ENCODE measurements around the gene NELFE. TPM values are rescaled to one million over a fixed set of nuclear protein-coding genes. Genes with fewer than 3 reads are reported as not detected.
A peak's percentile ranks its signal among the peaks of the same experiment; 100 is the strongest.
"Not testable (repeated sequence)": the region's sequence is repeated elsewhere in the genome, so short reads cannot be mapped to it uniquely, and the experiment has no call there.

The NELFE gene
- total RNA-seq, 1 donor from 2014 or later, result 54.9 TPM

DNA sequence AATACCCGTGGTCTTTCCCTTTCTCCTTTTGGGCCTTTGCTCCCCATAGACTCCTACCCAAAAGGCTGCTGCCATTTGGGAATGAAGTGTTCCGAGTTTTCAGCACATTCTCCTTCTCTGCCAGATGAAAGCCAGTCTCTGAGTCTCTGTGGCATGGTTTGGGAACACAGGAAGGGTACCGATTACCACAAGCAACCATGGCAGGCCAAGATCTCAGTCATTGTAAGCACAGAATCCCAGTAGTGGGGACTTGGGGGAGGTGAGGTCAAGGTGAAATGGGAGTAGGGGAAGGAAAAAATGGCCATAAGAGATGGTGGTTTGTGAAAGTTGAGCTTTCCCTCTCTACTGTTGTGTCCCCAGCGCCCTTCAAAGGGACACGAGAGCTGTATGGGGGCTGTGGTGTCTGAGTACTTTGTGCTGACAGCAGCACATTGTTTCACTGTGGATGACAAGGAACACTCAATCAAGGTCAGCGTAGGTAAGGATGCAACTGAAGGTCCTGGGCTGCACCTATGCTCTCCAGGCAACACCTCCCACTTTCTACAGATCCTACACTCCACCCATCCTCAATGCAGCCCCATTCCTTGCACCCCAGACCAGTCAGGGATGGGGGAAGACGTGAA is 8.7 kb downstream of the NELFE start:
- DNase-seq (ENCODE audit: low spot score), result no peak

DNA sequence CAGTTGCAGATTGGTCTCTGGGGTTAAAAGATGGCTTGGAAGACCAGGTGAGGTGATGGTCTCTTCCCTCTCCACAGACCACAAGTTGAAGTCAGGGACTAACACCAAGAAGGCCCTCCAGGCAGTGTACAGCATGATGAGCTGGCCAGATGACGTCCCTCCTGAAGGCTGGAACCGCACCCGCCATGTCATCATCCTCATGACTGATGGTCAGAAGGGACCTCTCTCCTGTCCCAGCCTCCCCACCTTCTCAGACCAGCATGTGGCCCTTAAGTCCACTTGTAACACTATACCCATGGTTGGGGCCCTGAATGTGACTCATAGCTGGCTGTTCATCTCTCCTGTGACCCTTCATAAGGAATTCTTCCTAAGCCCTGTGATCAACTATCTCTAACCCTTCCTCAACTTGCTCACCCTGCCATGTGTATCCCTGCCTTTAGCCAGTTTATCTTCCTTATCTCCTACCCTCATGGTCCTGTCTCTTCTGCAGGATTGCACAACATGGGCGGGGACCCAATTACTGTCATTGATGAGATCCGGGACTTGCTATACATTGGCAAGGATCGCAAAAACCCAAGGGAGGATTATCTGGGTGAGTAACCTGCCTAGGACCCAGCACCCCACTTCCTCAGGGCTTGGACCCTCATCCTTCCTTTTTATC is 9.9 kb downstream of the NELFE start:
- DNase-seq (ENCODE audit: low spot score), result peak; percentile 35

DNA sequence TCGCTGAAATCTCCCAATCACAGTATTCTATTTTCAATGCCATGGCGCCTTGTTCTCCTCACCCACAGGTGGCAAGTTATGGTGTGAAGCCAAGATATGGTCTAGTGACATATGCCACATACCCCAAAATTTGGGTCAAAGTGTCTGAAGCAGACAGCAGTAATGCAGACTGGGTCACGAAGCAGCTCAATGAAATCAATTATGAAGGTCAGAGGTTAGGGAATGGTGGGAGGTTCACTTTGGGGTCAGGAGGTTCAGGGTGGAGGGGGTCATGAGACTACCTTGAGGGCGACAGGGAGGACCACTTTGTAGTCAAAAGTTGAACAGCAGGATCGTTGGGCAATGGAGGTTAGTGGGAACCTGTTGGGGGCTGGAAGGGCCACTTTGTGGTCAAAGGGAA is 10.5 kb downstream of the NELFE start:
- DNase-seq (ENCODE audit: low spot score), result no peak

DNA sequence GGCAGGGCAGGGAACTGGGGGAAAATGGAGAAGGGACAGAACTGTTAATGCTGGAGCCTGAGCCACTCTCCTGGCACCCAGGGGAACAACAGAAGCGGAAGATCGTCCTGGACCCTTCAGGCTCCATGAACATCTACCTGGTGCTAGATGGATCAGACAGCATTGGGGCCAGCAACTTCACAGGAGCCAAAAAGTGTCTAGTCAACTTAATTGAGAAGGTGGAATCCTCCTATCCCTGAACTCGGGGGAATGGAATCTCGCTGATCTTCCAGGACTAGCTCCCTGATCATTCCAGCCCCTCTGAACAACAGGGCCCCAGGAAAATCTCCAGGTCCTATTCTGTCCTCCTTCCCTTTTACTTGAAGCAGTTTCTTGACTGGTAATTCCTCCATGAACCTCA is 10.9 kb downstream of the NELFE start:
- no peak for DNase-seq (ENCODE audit: low spot score)

DNA sequence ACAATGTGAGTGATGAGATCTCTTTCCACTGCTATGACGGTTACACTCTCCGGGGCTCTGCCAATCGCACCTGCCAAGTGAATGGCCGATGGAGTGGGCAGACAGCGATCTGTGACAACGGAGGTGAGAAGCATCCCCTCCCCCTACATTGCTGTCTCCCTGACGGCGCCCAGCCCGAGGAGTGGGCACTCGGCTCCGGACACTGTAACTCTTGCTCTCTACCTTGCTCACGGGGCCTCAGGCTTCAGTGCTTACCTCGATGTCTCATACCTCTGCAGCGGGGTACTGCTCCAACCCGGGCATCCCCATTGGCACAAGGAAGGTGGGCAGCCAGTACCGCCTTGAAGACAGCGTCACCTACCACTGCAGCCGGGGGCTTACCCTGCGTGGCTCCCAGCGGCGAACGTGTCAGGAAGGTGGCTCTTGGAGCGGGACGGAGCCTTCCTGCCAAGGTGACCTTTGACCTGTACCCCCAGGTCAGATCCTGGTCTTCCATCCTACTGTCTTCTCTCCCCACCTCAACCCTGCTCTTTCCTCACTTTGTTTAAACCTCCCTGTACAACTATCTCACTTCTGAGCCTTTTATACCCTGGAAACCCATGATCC is 11.6 kb downstream of the NELFE start:
- no peak for DNase-seq (ENCODE audit: low spot score)

DNA sequence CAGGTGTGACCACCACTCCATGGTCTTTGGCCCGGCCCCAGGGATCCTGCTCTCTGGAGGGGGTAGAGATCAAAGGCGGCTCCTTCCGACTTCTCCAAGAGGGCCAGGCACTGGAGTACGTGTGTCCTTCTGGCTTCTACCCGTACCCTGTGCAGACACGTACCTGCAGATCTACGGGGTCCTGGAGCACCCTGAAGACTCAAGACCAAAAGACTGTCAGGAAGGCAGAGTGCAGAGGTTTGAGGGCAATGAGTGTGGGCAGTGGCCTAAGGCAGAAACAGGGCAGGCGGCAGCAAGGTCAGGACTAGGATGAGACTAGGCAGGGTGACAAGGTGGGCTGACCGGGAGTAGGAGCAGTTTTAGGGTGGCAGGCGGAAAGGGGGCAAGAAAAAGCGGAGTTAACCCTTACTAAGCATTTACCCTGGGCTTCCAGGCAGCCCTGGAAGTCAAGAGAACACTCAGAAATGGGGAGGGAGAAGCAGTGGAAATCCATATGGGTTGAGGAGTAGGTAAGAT is 12.3 kb downstream of the NELFE start:
- DNase-seq (ENCODE audit: low spot score), result no peak

DNA sequence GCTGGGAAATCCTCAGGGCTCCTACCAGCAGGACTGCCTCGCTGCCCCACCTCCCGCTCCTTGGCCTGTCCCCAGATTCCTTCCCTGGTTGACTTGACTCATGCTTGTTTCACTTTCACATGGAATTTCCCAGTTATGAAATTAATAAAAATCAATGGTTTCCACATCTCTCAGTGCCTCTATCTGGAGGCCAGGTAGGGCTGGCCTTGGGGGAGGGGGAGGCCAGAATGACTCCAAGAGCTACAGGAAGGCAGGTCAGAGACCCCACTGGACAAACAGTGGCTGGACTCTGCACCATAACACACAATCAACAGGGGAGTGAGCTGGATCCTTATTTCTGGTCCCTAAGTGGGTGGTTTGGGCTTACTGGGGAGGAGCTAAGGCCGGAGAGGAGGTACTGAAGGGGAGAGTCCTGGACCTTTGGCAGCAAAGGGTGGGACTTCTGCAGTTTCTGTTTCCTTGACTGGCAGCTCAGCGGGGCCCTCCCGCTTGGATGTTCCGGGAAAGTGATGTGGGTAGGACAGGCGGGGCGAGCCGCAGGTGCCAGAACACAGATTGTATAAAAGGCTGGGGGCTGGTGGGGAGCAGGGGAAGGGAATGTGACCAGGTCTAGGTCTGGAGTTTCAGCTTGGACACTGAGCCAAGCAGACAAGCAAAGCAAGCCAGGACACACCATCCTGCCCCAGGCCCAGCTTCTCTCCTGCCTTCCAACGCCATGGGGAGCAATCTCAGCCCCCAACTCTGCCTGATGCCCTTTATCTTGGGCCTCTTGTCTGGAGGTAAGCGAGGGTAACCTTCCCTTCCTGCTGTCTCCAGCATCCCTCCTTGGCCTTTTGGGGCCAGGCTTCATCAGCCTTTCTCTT is 13.0 kb downstream of the NELFE start, which contains the start of gene CFB:
Gene CFB, plus strand, starts transcription at position 589 of the 863 bp plus-strand sequence. Its CDS starts 127 bp downstream, at position 716.
- peak; percentile 89 for DNase-seq (ENCODE audit: low spot score)

DNA sequence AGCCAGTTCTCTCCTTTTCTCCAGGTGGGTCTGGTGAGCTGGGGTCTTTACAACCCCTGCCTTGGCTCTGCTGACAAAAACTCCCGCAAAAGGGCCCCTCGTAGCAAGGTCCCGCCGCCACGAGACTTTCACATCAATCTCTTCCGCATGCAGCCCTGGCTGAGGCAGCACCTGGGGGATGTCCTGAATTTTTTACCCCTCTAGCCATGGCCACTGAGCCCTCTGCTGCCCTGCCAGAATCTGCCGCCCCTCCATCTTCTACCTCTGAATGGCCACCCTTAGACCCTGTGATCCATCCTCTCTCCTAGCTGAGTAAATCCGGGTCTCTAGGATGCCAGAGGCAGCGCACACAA is 13.6 kb downstream of the NELFE start:
- no peak for DNase-seq (ENCODE audit: low spot score)

DNA sequence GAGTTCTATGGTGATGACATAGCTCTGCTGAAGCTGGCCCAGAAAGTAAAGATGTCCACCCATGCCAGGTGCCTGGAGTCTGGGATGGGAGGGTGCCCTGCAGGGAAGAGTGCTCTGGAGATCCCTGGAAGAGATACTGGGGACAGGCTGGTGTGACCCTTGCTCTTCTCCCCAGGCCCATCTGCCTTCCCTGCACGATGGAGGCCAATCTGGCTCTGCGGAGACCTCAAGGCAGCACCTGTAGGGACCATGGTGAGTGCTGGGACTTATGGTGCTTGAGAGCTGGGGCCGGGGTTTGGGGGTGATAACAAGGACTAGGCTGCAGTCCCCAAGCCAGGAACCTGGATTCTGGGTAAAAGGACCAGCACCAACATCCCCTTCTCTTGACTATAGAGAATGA is 15.0 kb downstream of the NELFE start:
- no peak for DNase-seq (ENCODE audit: low spot score)

DNA sequence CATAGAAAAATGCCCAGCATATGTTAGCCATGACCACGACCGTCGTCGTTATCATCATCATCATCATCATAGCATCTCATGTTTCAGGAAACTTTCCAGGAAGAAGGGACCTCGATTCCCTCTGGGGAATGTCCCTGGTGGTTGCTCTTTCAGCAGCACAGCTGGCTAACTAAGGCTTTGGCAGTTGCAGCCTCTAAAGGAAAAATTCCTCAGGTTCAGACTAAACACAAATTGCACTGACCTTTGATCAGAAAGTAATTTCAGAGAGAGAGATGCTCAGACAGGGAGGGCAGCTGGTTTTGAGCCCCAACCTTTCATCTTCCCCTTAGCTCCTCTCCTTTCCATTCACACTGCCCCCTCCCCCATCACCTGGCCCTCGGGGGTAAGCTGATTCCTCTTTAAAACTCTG is 18.5 kb downstream of the NELFE start:
- no peak for DNase-seq (ENCODE audit: low spot score)

DNA sequence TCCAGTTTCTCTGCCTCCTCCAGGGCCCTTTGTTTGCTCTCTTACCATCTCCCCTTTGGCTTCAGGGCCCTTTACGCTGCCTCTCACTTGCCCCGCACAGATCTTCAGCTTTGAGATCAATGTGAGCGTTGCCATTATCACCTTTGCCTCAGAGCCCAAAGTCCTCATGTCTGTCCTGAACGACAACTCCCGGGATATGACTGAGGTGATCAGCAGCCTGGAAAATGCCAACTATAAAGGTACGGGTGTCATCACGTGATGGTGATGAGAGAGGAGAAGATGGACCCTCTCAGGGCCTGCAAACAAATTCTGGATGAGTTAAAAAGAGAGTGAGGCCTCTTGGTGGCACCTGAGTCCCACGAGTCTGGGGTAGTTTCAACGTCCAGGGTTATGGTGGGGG is 22.9 kb downstream of the NELFE start:
- no peak for DNase-seq (ENCODE audit: low spot score)

DNA sequence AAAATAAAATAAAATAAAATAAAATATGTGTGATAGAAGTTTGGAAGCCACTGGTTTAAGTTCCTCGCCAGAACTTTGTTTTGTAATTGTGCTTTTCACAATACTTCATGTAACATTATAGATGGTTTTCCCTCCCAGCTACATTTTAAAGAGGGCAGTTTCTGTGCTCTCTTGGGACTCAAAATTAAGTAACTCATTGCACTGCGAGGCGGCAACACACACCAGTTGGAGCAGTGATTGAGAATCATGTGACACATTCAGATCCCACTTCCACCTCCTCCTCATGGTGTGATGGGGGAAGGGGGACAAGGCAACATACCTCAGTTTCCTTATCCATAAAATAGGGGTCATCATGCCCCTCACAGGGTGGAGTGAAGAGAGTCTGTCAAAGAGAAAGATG is 23.8 kb downstream of the NELFE start:
- DNase-seq (ENCODE audit: low spot score), result no peak

DNA sequence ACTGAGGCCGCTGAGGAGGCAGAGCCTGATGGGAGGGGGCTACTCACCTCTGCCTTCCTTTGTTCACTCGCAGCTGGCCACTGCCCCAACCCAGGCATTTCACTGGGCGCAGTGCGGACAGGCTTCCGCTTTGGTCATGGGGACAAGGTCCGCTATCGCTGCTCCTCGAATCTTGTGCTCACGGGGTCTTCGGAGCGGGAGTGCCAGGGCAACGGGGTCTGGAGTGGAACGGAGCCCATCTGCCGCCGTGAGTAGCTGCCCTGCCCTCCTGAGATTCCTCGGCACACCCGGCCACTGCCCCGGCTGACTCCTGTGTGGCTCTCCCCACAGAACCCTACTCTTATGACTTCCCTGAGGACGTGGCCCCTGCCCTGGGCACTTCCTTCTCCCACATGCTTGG is 25.2 kb downstream of the NELFE start:
- no peak for DNase-seq (ENCODE audit: low spot score)

DNA sequence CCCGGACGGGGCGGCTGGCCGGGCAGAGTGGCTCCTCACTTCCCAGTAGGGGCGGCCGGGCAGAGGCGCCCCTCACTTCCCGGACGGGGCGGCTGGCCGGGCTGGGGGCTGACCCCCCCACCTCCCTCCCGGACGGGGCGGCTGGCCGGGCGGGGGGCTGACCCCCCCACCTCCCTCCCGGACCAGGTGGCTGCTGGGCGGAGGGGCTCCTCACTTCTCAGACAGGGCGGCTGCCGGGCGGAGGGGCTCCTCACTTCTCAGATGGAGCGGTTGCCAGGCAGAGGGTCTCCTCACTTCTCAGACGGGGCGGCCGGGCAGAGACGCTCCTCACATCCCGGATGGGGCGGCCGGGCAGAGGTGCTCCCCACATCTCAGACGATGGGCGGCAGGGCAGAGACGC is 26.6 kb downstream of the NELFE start:
- DNase-seq (ENCODE audit: low spot score), result not testable (repeated sequence)

DNA sequence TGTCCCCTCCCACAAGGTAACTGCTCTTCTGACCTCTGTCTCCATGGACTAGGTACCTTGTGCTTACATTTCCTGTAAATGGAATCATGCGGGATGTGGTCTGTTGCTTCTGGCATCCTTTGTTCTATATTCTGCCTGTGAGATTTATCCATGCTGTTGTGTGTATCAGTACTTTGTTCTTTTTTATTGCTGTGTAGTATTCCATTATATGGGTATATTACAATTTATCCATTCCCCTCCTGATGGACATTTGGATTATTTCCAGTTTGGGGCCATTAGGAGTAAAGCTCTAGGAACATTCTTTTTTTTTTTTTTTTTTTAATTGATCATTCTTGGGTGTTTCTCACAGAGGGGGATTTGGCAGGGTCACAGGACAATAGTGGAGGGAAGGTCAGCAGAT is 27.8 kb downstream of the NELFE start:
- no peak for DNase-seq (ENCODE audit: low spot score)

DNA sequence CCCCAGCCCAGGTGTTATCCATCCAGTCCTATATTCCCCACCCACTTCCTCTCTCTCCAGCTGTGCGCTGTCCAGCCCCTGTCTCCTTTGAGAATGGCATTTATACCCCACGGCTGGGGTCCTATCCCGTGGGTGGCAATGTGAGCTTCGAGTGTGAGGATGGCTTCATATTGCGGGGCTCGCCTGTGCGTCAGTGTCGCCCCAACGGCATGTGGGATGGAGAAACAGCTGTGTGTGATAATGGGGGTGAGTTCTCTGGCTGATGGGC is 30.2 kb downstream of the NELFE start:
- DNase-seq (ENCODE audit: low spot score), result no peak

DNA sequence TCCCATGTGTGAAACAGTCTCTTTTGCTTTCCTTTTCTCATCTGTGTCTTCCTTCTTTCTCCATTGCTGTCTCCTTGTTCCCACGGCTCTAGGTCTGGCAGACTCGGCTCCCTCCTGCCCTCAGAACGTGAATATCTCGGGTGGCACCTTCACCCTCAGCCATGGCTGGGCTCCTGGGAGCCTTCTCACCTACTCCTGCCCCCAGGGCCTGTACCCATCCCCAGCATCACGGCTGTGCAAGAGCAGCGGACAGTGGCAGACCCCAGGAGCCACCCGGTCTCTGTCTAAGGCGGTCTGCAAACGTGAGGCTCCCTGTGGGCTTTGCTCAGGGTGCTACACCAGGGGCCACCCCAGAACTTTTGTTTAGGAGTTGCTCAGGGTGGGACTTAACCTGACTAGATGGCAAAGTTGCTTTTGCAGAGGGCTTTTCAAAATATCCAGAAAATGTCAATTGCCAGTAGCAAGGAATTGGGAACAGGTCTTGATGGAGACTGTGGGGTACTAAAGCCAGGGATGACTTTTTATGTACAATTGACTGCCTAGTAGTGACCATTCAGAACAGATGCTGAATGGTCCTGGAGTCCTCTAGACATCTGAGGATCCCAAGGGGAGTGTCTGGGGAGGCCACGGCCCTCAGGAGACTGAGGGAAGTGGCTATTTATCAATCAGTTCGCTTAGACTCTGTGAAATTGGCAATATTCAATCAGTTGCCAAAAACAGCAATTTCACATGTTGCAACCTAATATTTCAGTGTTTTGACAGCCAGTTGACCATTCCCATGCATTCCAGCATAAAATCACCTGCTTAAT is 30.7 kb downstream of the NELFE start:
- DNase-seq (ENCODE audit: low spot score), result no peak

DNA sequence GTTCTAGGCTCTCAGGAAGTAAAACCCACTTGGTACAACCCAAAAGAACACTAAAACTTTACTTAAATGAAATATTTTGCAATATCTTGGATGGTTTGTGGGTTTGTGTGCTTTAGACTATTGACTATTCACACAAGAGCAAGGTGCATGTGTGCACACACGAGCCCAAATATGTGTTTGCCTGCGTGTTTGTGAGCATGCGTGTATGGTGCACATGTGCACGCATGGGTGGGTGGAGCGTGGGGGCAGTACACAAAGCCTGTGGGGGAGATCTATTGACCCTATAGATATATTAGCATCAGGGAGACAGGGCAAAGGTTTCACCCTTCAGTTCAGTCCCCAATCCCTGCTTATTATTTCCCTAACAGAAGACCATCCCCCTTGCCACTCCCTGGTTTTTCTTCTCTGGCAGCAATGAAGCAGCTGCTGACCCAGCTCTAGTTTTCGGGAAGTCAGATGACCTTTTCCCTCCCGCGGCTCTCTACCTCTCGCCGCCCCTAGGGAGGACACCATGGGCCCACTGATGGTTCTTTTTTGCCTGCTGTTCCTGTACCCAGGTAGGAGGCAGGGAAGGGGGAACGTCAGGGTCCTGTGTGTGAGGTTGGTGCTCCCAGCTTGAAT is 31.4 kb downstream of the NELFE start, which contains the start of gene C2:
Gene C2, plus strand, starts transcription at position 476 of the 621 bp plus-strand sequence. Its CDS starts 36 bp downstream, at position 512.
- DNase-seq (ENCODE audit: low spot score), result no peak

DNA sequence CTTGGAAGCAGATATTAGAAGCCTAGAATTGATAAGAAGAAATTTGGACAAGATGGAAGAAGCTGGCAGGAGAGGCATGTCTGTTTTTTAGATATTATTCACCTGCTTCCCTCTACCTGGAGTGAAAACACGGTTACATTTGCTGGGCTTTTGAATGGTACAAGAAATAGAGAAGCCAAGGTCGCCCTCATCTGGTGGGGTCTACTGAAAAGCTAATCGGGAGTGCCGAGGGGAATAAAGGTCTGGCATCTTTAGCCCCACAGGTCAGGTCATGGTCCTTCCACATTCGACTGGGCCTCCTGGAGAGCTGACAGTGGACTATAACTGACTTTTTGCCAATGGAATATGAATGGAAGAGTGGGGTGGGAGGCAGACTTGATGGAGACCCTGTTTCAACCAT is 35.8 kb downstream of the NELFE start:
- no peak for DNase-seq (ENCODE audit: low spot score)

DNA sequence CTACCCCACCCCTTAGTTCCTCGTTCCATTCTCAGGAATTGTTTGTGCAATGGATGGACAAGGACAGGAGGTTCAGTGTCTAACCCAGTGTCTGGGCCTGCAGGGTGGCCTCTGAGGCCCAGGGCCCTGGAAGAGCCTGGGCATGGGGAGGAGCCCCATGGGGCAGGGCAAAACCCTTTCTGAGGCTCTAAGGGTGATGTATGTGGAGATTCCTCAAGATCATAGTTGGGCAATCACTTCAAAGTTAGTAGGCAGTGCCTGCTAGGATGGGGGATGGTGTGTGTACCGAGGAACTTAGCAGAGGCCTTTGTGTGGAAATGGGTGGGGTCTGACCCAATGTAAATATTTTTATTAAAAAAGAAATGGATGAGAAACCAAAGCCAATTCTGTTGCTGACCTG is 38.0 kb downstream of the NELFE start:
- peak; percentile 44 for DNase-seq (ENCODE audit: low spot score)
